Measurements from ENCODE around the gene DFFA.
"Not testable (repeated sequence)": the region's sequence is repeated elsewhere in the genome, so short reads cannot be mapped to it uniquely, and the experiment has no call there.

Gene DFFA

GRCh38 chr1:10513199-10513598 is 40.9 kb upstream of the DFFA start:
- FAIRE-seq (no peak), DNase-seq (ENCODE audit: insufficient read length) (no peak)
- TF ChIP-seq TAF1 (IDR thresholded peaks at IDR 0.05; ENCODE audit: borderline replicate concordance, low read depth, low read length) (no peak), POLR2AphosphoS5 (IDR thresholded peaks at IDR 0.05; ENCODE audit: low read depth, low read length) (no peak), POLR2A (IDR thresholded peaks at IDR 0.05; ENCODE audit: low read depth, low read length) (no peak)

GRCh38 chr1:10511494-10511885 is 39.2 kb upstream of the DFFA start:
- DNase-seq (ENCODE audit: insufficient read length) (no peak), FAIRE-seq (no peak)
- TF ChIP-seq POLR2A (IDR thresholded peaks at IDR 0.05; ENCODE audit: low read depth, low read length), result no peak
- no peak for TF ChIP-seq POLR2AphosphoS5 (IDR thresholded peaks at IDR 0.05; ENCODE audit: low read depth, low read length)
- no peak for TF ChIP-seq TAF1 (IDR thresholded peaks at IDR 0.05; ENCODE audit: borderline replicate concordance, low read depth, low read length)

GRCh38 chr1:10510520-10511493 is 38.5 kb upstream of the DFFA start:
- FAIRE-seq (peak; percentile 94), DNase-seq (ENCODE audit: insufficient read length) (peak; percentile 59)
- TF ChIP-seq POLR2AphosphoS5 (IDR thresholded peaks at IDR 0.05; ENCODE audit: low read depth, low read length) (no peak), POLR2A (IDR thresholded peaks at IDR 0.05; ENCODE audit: low read depth, low read length) (no peak), TAF1 (IDR thresholded peaks at IDR 0.05; ENCODE audit: borderline replicate concordance, low read depth, low read length) (no peak)

GRCh38 chr1:10509809-10510509 is 37.6 kb upstream of the DFFA start:
- DNase-seq (ENCODE audit: insufficient read length) (no peak), FAIRE-seq (peak; percentile 77)
- no peak for TF ChIP-seq POLR2AphosphoS5 (IDR thresholded peaks at IDR 0.05; ENCODE audit: low read depth, low read length)
- no peak for TF ChIP-seq TAF1 (IDR thresholded peaks at IDR 0.05; ENCODE audit: borderline replicate concordance, low read depth, low read length)
- TF ChIP-seq POLR2A (IDR thresholded peaks at IDR 0.05; ENCODE audit: low read depth, low read length), result no peak

- no peak for TF ChIP-seq TAF1 (IDR thresholded peaks at IDR 0.05; ENCODE audit: borderline replicate concordance, low read depth, low read length)
- no peak for FAIRE-seq
- no peak for DNase-seq (ENCODE audit: insufficient read length)
Observed at GRCh38 chr1:10508511-10508951, 36.2 kb upstream of the DFFA start.

GRCh38 chr1:10507111-10507879 is 35.0 kb upstream of the DFFA start:
- peak; percentile 40 for DNase-seq (ENCODE audit: insufficient read length)

GRCh38 chr1:10506677-10507047 is 34.3 kb upstream of the DFFA start:
- FAIRE-seq, result no peak
- TF ChIP-seq POLR2AphosphoS5 (IDR thresholded peaks at IDR 0.05; ENCODE audit: low read depth, low read length) (no peak), TAF1 (IDR thresholded peaks at IDR 0.05; ENCODE audit: borderline replicate concordance, low read depth, low read length) (no peak), POLR2A (IDR thresholded peaks at IDR 0.05; ENCODE audit: low read depth, low read length) (no peak)
- DNase-seq (ENCODE audit: insufficient read length), result no peak

More at GRCh38 chr1:10507111-10507879, 35.0 kb upstream of the DFFA start:
- FAIRE-seq, result peak; percentile 61
- TF ChIP-seq POLR2AphosphoS5 (IDR thresholded peaks at IDR 0.05; ENCODE audit: low read depth, low read length), result no peak
- no peak for TF ChIP-seq TAF1 (IDR thresholded peaks at IDR 0.05; ENCODE audit: borderline replicate concordance, low read depth, low read length)
- TF ChIP-seq POLR2A (IDR thresholded peaks at IDR 0.05; ENCODE audit: low read depth, low read length), result no peak

GRCh38 chr1:10506046-10506676 is 33.8 kb upstream of the DFFA start:
- not testable (repeated sequence) for DNase-seq (ENCODE audit: insufficient read length); FAIRE-seq

- TF ChIP-seq POLR2AphosphoS5 (IDR thresholded peaks at IDR 0.05; ENCODE audit: low read depth, low read length) (no peak), POLR2A (IDR thresholded peaks at IDR 0.05; ENCODE audit: low read depth, low read length) (no peak), TAF1 (IDR thresholded peaks at IDR 0.05; ENCODE audit: borderline replicate concordance, low read depth, low read length) (no peak)
- DNase-seq (ENCODE audit: insufficient read length), result no peak
- no peak for FAIRE-seq
Observed at GRCh38 chr1:10504249-10504648, 31.9 kb upstream of the DFFA start.

- DNase-seq (ENCODE audit: insufficient read length) (no peak), FAIRE-seq (no peak)
- no peak for TF ChIP-seq POLR2AphosphoS5 (IDR thresholded peaks at IDR 0.05; ENCODE audit: low read depth, low read length)
- TF ChIP-seq POLR2A (IDR thresholded peaks at IDR 0.05; ENCODE audit: low read depth, low read length), result no peak
- TF ChIP-seq TAF1 (IDR thresholded peaks at IDR 0.05; ENCODE audit: borderline replicate concordance, low read depth, low read length), result no peak
Observed at GRCh38 chr1:10502206-10502605, 29.9 kb upstream of the DFFA start.

- TF ChIP-seq POLR2AphosphoS5 (IDR thresholded peaks at IDR 0.05; ENCODE audit: low read depth, low read length) (no peak), TAF1 (IDR thresholded peaks at IDR 0.05; ENCODE audit: borderline replicate concordance, low read depth, low read length) (no peak), POLR2A (IDR thresholded peaks at IDR 0.05; ENCODE audit: low read depth, low read length) (no peak)
- FAIRE-seq (no peak), DNase-seq (ENCODE audit: insufficient read length) (no peak)
Observed at GRCh38 chr1:10498231-10498630, 25.9 kb upstream of the DFFA start.

Measured in GM12892 (cell line).